GM18502 (cell line): ENCODE data around the gene APRT.
"Not testable (repeated sequence)": the region's sequence is repeated elsewhere in the genome, so short reads cannot be mapped to it uniquely, and the experiment has no call there.

Experiments used
- ATAC-seq: cut with Tn5 transposase; IDR thresholded peaks from one replicate; pipeline ENCODE4 v1.9.1; 2021; ENCODE audit warnings: mild to moderate bottlenecking; ENCODE audit not compliant: unreplicated experiment, poor library complexity

Gene APRT

GRCh38 chr16:88792078-88792550 is 19.6 kb downstream of the APRT start:
- no peak for ATAC-seq

GRCh38 chr16:88790312-88791211 is 21.2 kb downstream of the APRT start:
- ATAC-seq: no peak

- no peak for ATAC-seq
Observed at GRCh38 chr16:88789594-88789993, 22.1 kb downstream of the APRT start.

- not testable (repeated sequence) for ATAC-seq
Observed at GRCh38 chr16:88788749-88789148, 23.0 kb downstream of the APRT start.

GRCh38 chr16:88787579-88788314 is 24.0 kb downstream of the APRT start:
- no peak for ATAC-seq

- ATAC-seq: no peak
Observed at GRCh38 chr16:88785106-88785924, 26.4 kb downstream of the APRT start, which contains the start of gene PIEZO1. TSS of gene PIEZO1 (minus strand) at chr16:88785220. CDS start at chr16:88784964, 256 bp downstream.

- no peak for ATAC-seq
Observed at GRCh38 chr16:88784856-88785105, 26.9 kb downstream of the APRT start.

- no peak for ATAC-seq
Observed at GRCh38 chr16:88784074-88784855, 27.5 kb downstream of the APRT start.

GRCh38 chr16:88783391-88784073 is 28.2 kb downstream of the APRT start:
- ATAC-seq: no peak

GRCh38 chr16:88782454-88783390 is 29.0 kb downstream of the APRT start:
- no peak for ATAC-seq

GRCh38 chr16:88781140-88782077 is 30.3 kb downstream of the APRT start:
- no peak for ATAC-seq

GRCh38 chr16:88780142-88781062 is 31.3 kb downstream of the APRT start:
- no peak for ATAC-seq

- ATAC-seq: no peak
Observed at GRCh38 chr16:88779406-88780141, 32.2 kb downstream of the APRT start.

GRCh38 chr16:88778541-88779065 is 33.1 kb downstream of the APRT start:
- no peak for ATAC-seq

- no peak for ATAC-seq
Observed at GRCh38 chr16:88778271-88778525, 33.5 kb downstream of the APRT start.
